ENCODE measurements around the gene MYPN.

MYPN gene

GRCh38 chr10:68106656-68107055, 2.6 kb upstream of the MYPN start:
- FAIRE-seq = no peak
- no peak for DNase-seq (ENCODE audit: insufficient read length, low spot score)
- no peak for TF ChIP-seq CTCF (IDR thresholded peaks at IDR 0.05; ENCODE audit: insufficient read depth, missing control alignments)

- TF ChIP-seq CTCF (IDR thresholded peaks at IDR 0.05; ENCODE audit: insufficient read depth, missing control alignments) = no peak
- DNase-seq (ENCODE audit: insufficient read length, low spot score) = no peak
- FAIRE-seq = no peak
Measured at GRCh38 chr10:68107651-68108050, 1.6 kb upstream of the MYPN start.

- no peak for DNase-seq (ENCODE audit: insufficient read length, low spot score)
- TF ChIP-seq CTCF (IDR thresholded peaks at IDR 0.05; ENCODE audit: insufficient read depth, missing control alignments) = no peak
- no peak for FAIRE-seq
Measured at GRCh38 chr10:68108051-68108450, 1.2 kb upstream of the MYPN start.

GRCh38 chr10:68108653-68109052, 635 bp upstream of the MYPN start:
- no peak for DNase-seq (ENCODE audit: insufficient read length, low spot score)
- no peak for TF ChIP-seq CTCF (IDR thresholded peaks at IDR 0.05; ENCODE audit: insufficient read depth, missing control alignments)
- no peak for FAIRE-seq

- no peak for TF ChIP-seq CTCF (IDR thresholded peaks at IDR 0.05; ENCODE audit: insufficient read depth, missing control alignments)
- no peak for FAIRE-seq
- no peak for DNase-seq (ENCODE audit: insufficient read length, low spot score)
Measured at GRCh38 chr10:68110027-68110426, 739 bp downstream of the MYPN start.

- DNase-seq (ENCODE audit: insufficient read length, low spot score) (no peak), FAIRE-seq (no peak)
- no peak for TF ChIP-seq CTCF (IDR thresholded peaks at IDR 0.05; ENCODE audit: insufficient read depth, missing control alignments)
Measured at GRCh38 chr10:68111584-68111983, 2.3 kb downstream of the MYPN start.

GRCh38 chr10:68112837-68113236, 3.5 kb downstream of the MYPN start:
- DNase-seq (ENCODE audit: insufficient read length, low spot score) (no peak), FAIRE-seq (no peak)
- no peak for TF ChIP-seq CTCF (IDR thresholded peaks at IDR 0.05; ENCODE audit: insufficient read depth, missing control alignments)
